GM23338 (cell line): ENCODE results near the gene CSNK1E. TPM values are rescaled to one million over a fixed set of nuclear protein-coding genes. Genes with fewer than 3 reads are reported as not detected.

Experiments
- ATAC-seq: fragments of 200-7000 bp; cut with Tn5 transposase; 3 replicates; pipeline ENCODE4 v1.9.1; 2020
- DNase-seq: peaks from one replicate; pipeline ENCODE4 v3.0.0-alpha.2; 2015; ENCODE audit warnings: low spot score
- H2AFZ ChIP-seq: fragments of 200-600 bp; sonication (generic); 2 replicates; pipeline ENCODE4 v1.8.0; 2016; ENCODE audit warnings: antibody characterized with exemption, mild to moderate bottlenecking, moderate library complexity
- H3F3A ChIP-seq: fragments of 200-600 bp; sonication (generic); replicated peaks from 2 replicates; pipeline ENCODE4 v1.8.0; 2017; ENCODE audit warnings: antibody characterized with exemption, mixed run types, low read depth
- H3K27ac ChIP-seq: fragments of 200-600 bp; sonication (generic); 2 replicates; pipeline ENCODE4 v1.6.1; 2016; ENCODE audit warnings: low read depth
- H3K27me3 ChIP-seq: fragments of 200-600 bp; sonication (generic); 2 replicates; pipeline ENCODE4 v1.8.0; 2016; ENCODE audit warnings: mild to moderate bottlenecking, mixed run types, moderate library complexity; ENCODE audit not compliant: insufficient read depth
- H3K36me3 ChIP-seq: fragments of 200-600 bp; sonication (generic); 2 replicates; pipeline ENCODE4 v1.8.0; 2016; ENCODE audit warnings: mild to moderate bottlenecking; ENCODE audit not compliant: insufficient read depth
- H3K4me1 ChIP-seq: fragments of 200-600 bp; sonication (generic); 2 replicates; pipeline ENCODE4 v1.8.0; 2016; ENCODE audit warnings: mild to moderate bottlenecking, moderate library complexity; ENCODE audit not compliant: insufficient read depth
- H3K4me2 ChIP-seq: fragments of 200-600 bp; sonication (generic); 2 replicates; pipeline ENCODE4 v1.7.1; 2017; ENCODE audit warnings: mixed run types
- H3K4me3 ChIP-seq: fragments of 200-600 bp; sonication (generic); 2 replicates; pipeline ENCODE4 v1.6.1; 2016; ENCODE audit warnings: mixed run types
- H3K79me2 ChIP-seq: fragments of 200-600 bp; sonication (generic); replicated peaks from 2 replicates; pipeline ENCODE4 v1.8.0; 2017; ENCODE audit warnings: mild to moderate bottlenecking; ENCODE audit not compliant: insufficient read depth
- H3K9me2 ChIP-seq: fragments of 200-600 bp; sonication (generic); 2 replicates; pipeline ENCODE4 v1.8.0; 2017; ENCODE audit not compliant: insufficient read depth
- H4K20me1 ChIP-seq: fragments of 200-600 bp; sonication (generic); replicated peaks from 2 replicates; pipeline ENCODE4 v1.8.0; 2017; ENCODE audit warnings: mild to moderate bottlenecking; ENCODE audit not compliant: insufficient read depth
- H3K27ac Mint-ChIP-seq: 2 replicates; pipeline ENCODE4 v1.8.0; 2020; ENCODE audit warnings: inconsistent platforms, mild to moderate bottlenecking, moderate library complexity, mixed read lengths
- H3K27me3 Mint-ChIP-seq: 3 replicates; pipeline ENCODE4 v1.8.0; 2022; ENCODE audit warnings: low read depth, mild to moderate bottlenecking, moderate library complexity, mixed read lengths, inconsistent platforms; ENCODE audit not compliant: insufficient read depth, poor library complexity
- H3K36me3 Mint-ChIP-seq: 3 replicates; pipeline ENCODE4 v1.8.0; 2021; ENCODE audit warnings: low read depth, mild to moderate bottlenecking, inconsistent platforms, moderate library complexity, mixed read lengths
- H3K4me1 Mint-ChIP-seq: 3 replicates; pipeline ENCODE4 v1.8.0; 2020; ENCODE audit warnings: mild to moderate bottlenecking, inconsistent platforms, mixed read lengths
- H3K4me3 Mint-ChIP-seq: 3 replicates; pipeline ENCODE4 v1.8.0; 2021; ENCODE audit warnings: moderate library complexity, mild to moderate bottlenecking, inconsistent platforms, mixed read lengths
- H3K9me3 Mint-ChIP-seq: 3 replicates; pipeline ENCODE4 v1.8.0; 2020; ENCODE audit warnings: moderate library complexity, mild to moderate bottlenecking, inconsistent platforms, mixed read lengths
- CTCF ChIP-seq, 2 experiments: fragments of 200-600 bp in 1 of 2; sonication (generic) in 1 of 2; conservative IDR thresholded peaks; 2 replicates each; pipeline versions ENCODE4 v1.5.1 to v1.6.1; 2016 to 2017; ENCODE audit warnings: antibody characterized with exemption in 2 of 2, low read depth in 2 of 2, mild to moderate bottlenecking in 2 of 2, moderate library complexity in 1 of 2
- ETS1 ChIP-seq: IDR thresholded peaks from 2 replicates; pipeline ENCODE4 v1.6.1; 2016; ENCODE audit warnings: antibody characterized with exemption
- EZH2 ChIP-seq: fragments of 200-600 bp; sonication (generic); IDR thresholded peaks from one replicate; pipeline ENCODE4 v1.8.0; 2017; ENCODE audit warnings: antibody characterized with exemption, mild to moderate bottlenecking, low read depth; ENCODE audit not compliant: unreplicated experiment
- JUNB ChIP-seq: IDR thresholded peaks from one replicate; pipeline ENCODE4 v1.6.1; 2016; ENCODE audit warnings: antibody characterized with exemption; ENCODE audit not compliant: unreplicated experiment
- POLR2AphosphoS5 ChIP-seq: IDR thresholded peaks from 2 replicates; pipeline ENCODE4 v1.6.1; 2016; ENCODE audit warnings: antibody characterized with exemption, low read depth
- REST ChIP-seq: IDR thresholded peaks from one replicate; pipeline ENCODE4 v1.6.1; 2018; ENCODE audit warnings: antibody characterized with exemption; ENCODE audit not compliant: unreplicated experiment
- ZNF114 ChIP-seq: fragments of 250-450 bp; sonication (Bioruptor Pico); IDR thresholded peaks from 2 replicates; pipeline ENCODE4 v1.5.0; 2020; ENCODE audit warnings: mild to moderate bottlenecking, moderate library complexity
- polyA plus RNA-seq: library from polyadenylated mRNA; unstranded; fragments of >200 nt; fragmentation: Nextera tagmentation; extraction: Ambion mirVana; gene quantifications from 2 replicates; pipeline ENCODE4 v1.2.1, GENCODE V29; 2016
- total RNA-seq: library from RNA; depleted of rRNA; stranded (reverse); fragments of >200 nt; shearing (Covaris generic); gene quantifications from 2 replicates; pipeline ENCODE4 v1.2.3, GENCODE V29; 2014

The CSNK1E gene
- total and polyA plus RNA-seq, 2 experiments from 2014 or later, result 180 to 259 TPM

- DNase-seq (no peak), ATAC-seq (no peak)
- Histone ChIP-seq H3K4me1 (peaks cover 8% of the 10 kb centered on the region; the same call in 1 of the 2 replicates), H3K9me2 (no peaks in the 10 kb centered on the region), H2AFZ (no peak overlapping the region), H3K4me2 (no peak overlapping the region), H3K27ac (no peak overlapping the region), H3K27me3 (no peaks in the 10 kb centered on the region), H3F3A (0 out of 2 replicates have a peak, but pooled peaks cover 3% of the 10 kb centered on the region), H4K20me1 (peaks cover 24% of the 10 kb centered on the region), H3K79me2 (peaks cover 100% of the 10 kb centered on the region), H3K36me3 (no peaks in the 10 kb centered on the region), H3K4me3 (no peak overlapping the region)
- TF ChIP-seq ETS1 (no peak), POLR2AphosphoS5 (no peak), EZH2 (no peak), REST (no peak), JUNB (no peak)
- H3K36me3 Mint-ChIP-seq, result peaks cover 2% of the 10 kb centered on the region; the same call in 2 of the 3 replicates
- no peak overlapping the region for H3K27ac Mint-ChIP-seq
- peaks cover 2% of the 10 kb centered on the region for H3K27me3 Mint-ChIP-seq
- peaks cover 18% of the 10 kb centered on the region for H3K4me1 Mint-ChIP-seq
- H3K9me3 Mint-ChIP-seq, result no peaks in the 10 kb centered on the region
- H3K4me3 Mint-ChIP-seq, result no peak overlapping the region
Observed at GRCh38 chr22:38255697-38256096, 61.5 kb downstream of the CSNK1E start.

GRCh38 chr22:38251341-38251692 is 65.9 kb downstream of the CSNK1E start:
- Histone ChIP-seq H3K27ac (no peak overlapping the region), H4K20me1 (peaks cover 29% of the 10 kb centered on the region), H3K27me3 (no peaks in the 10 kb centered on the region), H3K4me2 (no peak overlapping the region), H3K79me2 (peaks cover 83% of the 10 kb centered on the region), H3K4me3 (no peak overlapping the region), H2AFZ (no peak overlapping the region), H3F3A (no peaks in the 10 kb centered on the region), H3K9me2 (no peaks in the 10 kb centered on the region), H3K4me1 (no peaks in the 10 kb centered on the region), H3K36me3 (no peaks in the 10 kb centered on the region)
- H3K36me3 Mint-ChIP-seq, result peaks cover 18% of the 10 kb centered on the region
- DNase-seq (no peak), ATAC-seq (no peak)
- H3K9me3 Mint-ChIP-seq, result no peaks in the 10 kb centered on the region
- TF ChIP-seq REST (no peak), ETS1 (no peak), POLR2AphosphoS5 (no peak), ZNF114 (no peak), CTCF (conservative IDR thresholded peaks at IDR 0.05; ENCODE audit: low read depth in 2 of 2) (no peak), EZH2 (no peak)
- H3K4me1 Mint-ChIP-seq, result no peaks in the 10 kb centered on the region; the same call in 2 of the 3 replicates
- no peak overlapping the region for H3K4me3 Mint-ChIP-seq
- no peak overlapping the region for H3K27ac Mint-ChIP-seq
- H3K27me3 Mint-ChIP-seq, result peaks cover 6% of the 10 kb centered on the region
